Motor neuron (in vitro differentiated cells): ENCODE data around the gene HERPUD1. TPM values are rescaled to one million over a fixed set of nuclear protein-coding genes. Genes with fewer than 3 reads are reported as not detected.
A peak's percentile ranks its signal among the peaks of the same experiment; 100 is the strongest.
"Not testable (repeated sequence)": the region's sequence is repeated elsewhere in the genome, so short reads cannot be mapped to it uniquely, and the experiment has no call there.

Experiments used
- ATAC-seq, 8 experiments: fragments of 200-7000 bp; cut with Tn5 transposase; replicated peaks in 6 of 8; 2 replicates each; pipeline ENCODE4 v1.8.0; 2021; ENCODE audit warnings: mild to moderate bottlenecking in 8 of 8, moderate library complexity in 8 of 8
- H3K27ac ChIP-seq, 2 donors: fragments of 250-450 bp; sonication (Bioruptor Pico); 2 replicates each; pipeline ENCODE4 v1.9.0; 2021; ENCODE audit warnings: antibody characterized with exemption in 2 of 2, mild to moderate bottlenecking in 2 of 2, moderate library complexity in 1 of 2
- H3K4me1 ChIP-seq, 2 donors: fragments of 250-450 bp; sonication (Bioruptor Pico); replicated peaks in 1 of 2; 2 replicates each; pipeline ENCODE4 v1.6.1; 2021; ENCODE audit warnings: antibody characterized with exemption in 2 of 2, mild to moderate bottlenecking in 2 of 2, moderate library complexity in 1 of 2
- H3K4me3 ChIP-seq, 5 donors: fragments of 250-450 bp; sonication (Bioruptor Pico); 2 replicates each; pipeline ENCODE4 v1.9.0; 2021; ENCODE audit warnings: antibody characterized with exemption in 5 of 5, mild to moderate bottlenecking in 5 of 5, moderate library complexity in 4 of 5
- WGBS, 10 experiments: fragments of 450-650 bp; shearing (Covaris generic); methylation state at CpG; one replicate each; pipeline ENCODE4 v1.0.0; 2022; 5-methylcytosine and 5-hydroxymethylcytosine counted together
- in situ Hi-C, 9 experiments: fragments of 400-800 bp; cut with MboI; loops; one replicate each; pipeline ENCODE4 v1.15.0; 2021; ENCODE audit warnings: low sequenced_read_pairs in 9 of 9, low pct_unique_long_range_greater_than_20kb in 2 of 9; ENCODE audit not compliant: unreplicated experiment in 9 of 9
- total RNA-seq, 8 experiments: library from RNA; unstranded; fragments of 300-600 nt; gene quantifications; 2 replicates each; pipeline versions ENCODE4 v1.2.3 to v1.2.4, GENCODE V29; 2022

HERPUD1 gene
- total RNA-seq, 8 experiments from 2014 or later = 53.4 to 218 (median 119) TPM

DNA sequence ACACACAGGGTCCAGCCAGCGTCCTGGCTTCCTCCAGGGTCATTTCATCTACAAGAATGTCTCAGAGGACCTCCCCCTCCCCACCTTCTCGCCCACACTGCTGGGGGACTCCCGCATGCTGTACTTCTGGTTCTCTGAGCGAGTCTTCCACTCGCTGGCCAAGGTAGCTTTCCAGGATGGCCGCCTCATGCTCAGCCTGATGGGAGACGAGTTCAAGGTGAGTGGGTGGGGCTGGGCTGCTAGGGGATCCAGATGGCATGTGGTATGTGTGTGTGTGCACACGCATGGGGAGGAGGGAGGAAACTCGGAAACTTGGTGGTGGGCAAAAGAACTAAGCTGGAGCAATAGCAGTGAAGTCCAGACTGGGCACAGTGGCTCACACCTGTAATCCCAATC is 41.4 kb downstream of the HERPUD1 start:
- Histone ChIP-seq H3K4me3 (no peak overlapping the region), H3K27ac (no peak overlapping the region), H3K4me1 (peaks cover 0 to 4% of the 10 kb centered on the region in 2 donors)
- no peak for ATAC-seq
- in situ Hi-C loops = loop anchor here in 1 of 9 experiments (10.0 kb wide), 1 partner anchor 72 kb away; no protein-coding TSS in a partner anchor
- WGBS, 10 experiments = 81 to 92% (median 86%) methylated on average over 2 to 6 of the region's 9 CpGs; no CpG with 5 or more reads in 7 of the 10 experiments

DNA sequence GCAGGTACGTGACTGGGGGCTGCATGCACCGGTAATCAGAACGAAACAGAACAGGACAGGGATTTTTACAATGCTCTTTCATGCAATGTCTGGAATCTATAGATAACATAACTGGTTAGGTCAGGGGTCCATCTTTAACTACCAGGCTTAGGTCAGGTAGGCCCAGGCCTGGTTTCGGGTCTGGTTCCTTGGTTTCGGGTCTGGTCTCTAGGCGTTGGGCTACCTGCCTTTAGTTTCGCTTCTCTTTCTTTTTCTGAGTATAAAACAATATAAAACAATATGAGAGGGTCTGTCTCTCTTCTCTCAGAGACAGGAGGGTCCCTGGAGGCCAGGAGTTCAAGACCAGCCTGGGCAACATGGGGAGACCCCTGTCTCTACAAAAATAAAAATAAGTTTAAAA is 42.0 kb downstream of the HERPUD1 start:
- ATAC-seq, H3K4me1 ChIP-seq, H3K4me3 ChIP-seq, H3K27ac ChIP-seq: not testable (repeated sequence)
- in situ Hi-C loops = loop anchor here in 1 of 9 experiments (10.0 kb wide), 1 partner anchor 71 kb away; no protein-coding TSS in a partner anchor
- 62 to 100% (median 100%) methylated on average over 1 to 7 of the region's 7 CpGs; no CpG with 5 or more reads in 1 of the 10 experiments for WGBS, 10 experiments

DNA sequence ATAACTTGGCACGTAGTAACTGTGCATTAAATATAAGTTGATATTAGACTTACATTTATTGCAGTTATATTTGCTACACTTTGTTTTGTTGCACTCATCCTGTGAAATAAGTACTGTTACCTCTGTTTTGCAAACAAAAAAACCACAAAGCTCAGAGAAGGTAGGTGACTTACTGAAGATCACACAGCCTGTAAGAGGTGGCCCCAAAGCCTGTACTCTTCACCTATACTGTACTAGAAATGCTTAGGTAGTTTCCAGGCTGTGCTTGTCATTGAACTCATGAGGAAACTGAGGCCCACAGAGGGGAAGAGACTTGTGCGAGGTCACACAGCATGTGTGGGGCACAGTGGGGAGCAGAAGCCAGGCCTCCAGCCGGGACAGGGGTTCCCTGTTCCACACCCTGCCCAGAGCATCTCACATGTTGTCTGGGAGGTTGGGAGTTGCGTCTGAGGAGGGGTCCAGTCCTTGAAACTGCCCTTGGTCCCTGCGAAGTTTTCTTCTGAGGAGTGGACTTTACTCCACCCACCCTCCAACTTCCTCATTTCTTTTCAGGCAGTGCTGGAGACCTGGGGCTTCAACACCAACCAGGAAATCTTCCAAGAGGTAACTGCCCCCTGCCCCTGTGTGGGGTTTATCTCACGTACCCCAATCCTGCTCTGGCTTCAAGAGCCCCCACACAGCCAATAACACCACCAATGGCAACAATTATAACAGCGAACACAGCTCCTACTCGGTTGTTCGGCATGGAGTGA is 42.8 kb downstream of the HERPUD1 start:
- 67 to 100% (median 78%) methylated on average over 1 to 6 of the region's 9 CpGs; no CpG with 5 or more reads in 1 of the 10 experiments for WGBS, 10 experiments
- H3K4me3 ChIP-seq = no peak overlapping the region
- no peak for ATAC-seq
- H3K4me1 ChIP-seq = peaks cover 0 to 4% of the 10 kb centered on the region in 2 donors
- in situ Hi-C loops = loop anchor here in 1 of 9 experiments (10.0 kb wide), 1 partner anchor 70 kb away; no protein-coding TSS in a partner anchor
- no peak overlapping the region for H3K27ac ChIP-seq

DNA sequence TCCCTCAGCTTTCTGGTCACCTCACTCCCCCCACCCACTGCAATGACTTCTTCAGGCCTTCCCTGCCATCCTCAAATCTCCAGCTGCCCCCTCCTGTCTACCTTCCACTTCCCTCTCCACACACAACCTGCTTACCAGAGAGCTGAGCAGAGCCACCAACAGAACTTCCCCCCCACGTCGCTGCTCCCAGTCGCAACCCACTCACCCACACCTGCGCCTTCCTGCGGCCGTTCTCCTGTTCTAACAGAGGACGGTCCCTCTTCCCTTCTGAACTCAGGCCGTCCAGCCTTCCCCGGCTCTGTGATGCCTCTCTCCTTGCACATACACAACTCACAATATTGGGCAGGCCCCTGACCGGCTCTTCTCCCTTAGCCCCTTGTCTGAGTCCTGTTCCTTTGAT is 43.8 kb downstream of the HERPUD1 start:
- 69 to 93% (median 85%) methylated on average over 1 to 7 of the region's 10 CpGs; no CpG with 5 or more reads in 4 of the 10 experiments for WGBS, 10 experiments
- Histone ChIP-seq H3K4me3 (no peak overlapping the region), H3K27ac (no peak overlapping the region), H3K4me1 (peaks cover 0 to 4% of the 10 kb centered on the region in 2 donors)
- in situ Hi-C loops = loop anchor here in 1 of 9 experiments (10.0 kb wide), 1 partner anchor 69 kb away; no protein-coding TSS in a partner anchor
- ATAC-seq = no peak

DNA sequence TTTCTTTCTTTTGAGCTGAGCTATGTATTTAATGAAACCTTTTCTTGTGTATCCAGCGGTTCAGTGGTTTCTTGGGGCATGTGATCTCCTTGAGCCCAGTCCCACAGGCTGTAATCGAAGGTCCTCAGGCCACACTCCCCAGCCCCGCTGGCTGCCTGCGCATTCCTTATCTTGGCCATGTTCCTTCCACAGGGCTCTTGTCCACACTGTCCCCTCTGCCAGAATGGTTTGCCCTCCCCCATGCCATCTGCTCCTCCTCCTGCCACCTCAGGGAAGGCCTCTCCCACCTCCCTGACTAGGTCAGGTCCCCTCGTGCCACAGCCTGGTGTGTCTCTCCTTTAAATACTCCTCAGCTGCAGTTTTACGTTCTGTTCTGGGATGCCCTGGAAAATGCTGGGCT is 45.3 kb downstream of the HERPUD1 start:
- in situ Hi-C loops = loop anchor here in 1 of 9 experiments (10.0 kb wide), 1 partner anchor 68 kb away; no protein-coding TSS in a partner anchor
- H3K4me3 ChIP-seq = no peak overlapping the region
- no peak for ATAC-seq

DNA sequence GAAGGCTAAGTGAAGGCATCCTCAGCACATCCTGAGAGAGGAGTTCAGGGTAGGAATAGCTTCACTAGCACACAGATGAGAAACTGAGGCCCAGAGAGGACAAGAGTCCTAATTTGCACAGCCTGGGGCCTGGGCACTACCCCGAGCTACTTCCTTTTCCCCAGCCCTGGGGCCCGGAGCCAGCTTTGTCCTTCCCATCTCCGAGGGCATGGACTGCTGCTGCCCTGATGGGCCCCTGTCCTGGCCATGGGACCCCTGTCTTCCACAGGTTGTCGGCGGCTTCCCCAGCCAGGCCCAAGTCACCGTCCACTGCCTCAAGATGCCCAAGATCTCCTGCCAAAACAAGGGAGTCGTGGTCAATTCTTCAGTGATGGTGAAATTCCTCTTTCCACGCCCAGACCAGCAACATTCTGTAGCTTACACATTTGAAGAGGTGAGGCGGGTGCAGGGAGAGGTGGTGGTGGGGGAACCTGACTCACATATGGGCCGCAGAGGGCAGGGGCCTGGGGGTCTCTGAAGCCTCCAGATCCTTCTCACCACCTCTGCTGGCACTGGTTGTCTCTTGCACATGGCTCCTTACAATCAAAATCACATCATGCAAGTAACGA is 46.0 kb downstream of the HERPUD1 start:
- Histone ChIP-seq H3K4me3 (no peak overlapping the region), H3K4me1 (peaks cover 0 to 3% of the 10 kb centered on the region in 2 donors), H3K27ac (no peak overlapping the region)
- 20 to 100% (median 90%) methylated on average over 1 to 6 of the region's 11 CpGs; no CpG with 5 or more reads in 3 of the 10 experiments for WGBS, 10 experiments
- no peak for ATAC-seq
- in situ Hi-C loops = loop anchor here in 1 of 9 experiments (10.0 kb wide), 1 partner anchor 67 kb away; no protein-coding TSS in a partner anchor

More for the DNA sequence above, 45.3 kb downstream of the HERPUD1 start:
- Histone ChIP-seq H3K4me1 (peaks cover 0 to 4% of the 10 kb centered on the region in 2 donors), H3K27ac (no peak overlapping the region)
- 58 to 100% (median 78%) methylated on average over 1 to 5 of the region's 6 CpGs; no CpG with 5 or more reads in 2 of the 10 experiments for WGBS, 10 experiments

DNA sequence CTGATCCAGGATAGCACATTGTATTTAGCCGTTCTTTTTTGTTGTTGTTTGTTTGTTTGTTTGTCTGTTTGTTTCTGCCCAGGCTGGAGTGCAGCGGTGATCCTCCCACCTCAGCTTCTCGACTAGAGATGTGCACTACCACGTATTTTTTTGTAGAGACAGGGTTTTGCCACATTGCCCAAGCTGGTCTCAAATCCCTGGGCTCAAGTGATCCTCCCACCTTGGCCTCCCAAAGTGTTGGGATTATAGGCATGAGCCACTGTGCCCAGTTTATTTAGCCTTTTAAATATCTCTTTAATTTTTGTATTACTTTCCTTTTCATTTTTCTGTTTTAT is 48.2 kb downstream of the HERPUD1 start:
- Histone ChIP-seq H3K4me1 (peaks cover 0 to 3% of the 10 kb centered on the region in 2 donors), H3K27ac (no peak overlapping the region), H3K4me3 (no peak overlapping the region)
- no peak for ATAC-seq
- in situ Hi-C loops = no loop called here
- WGBS, 10 experiments = 72 to 93% (median 82%) methylated on average over 1 to 4 of the region's 4 CpGs; no CpG with 5 or more reads in 2 of the 10 experiments

DNA sequence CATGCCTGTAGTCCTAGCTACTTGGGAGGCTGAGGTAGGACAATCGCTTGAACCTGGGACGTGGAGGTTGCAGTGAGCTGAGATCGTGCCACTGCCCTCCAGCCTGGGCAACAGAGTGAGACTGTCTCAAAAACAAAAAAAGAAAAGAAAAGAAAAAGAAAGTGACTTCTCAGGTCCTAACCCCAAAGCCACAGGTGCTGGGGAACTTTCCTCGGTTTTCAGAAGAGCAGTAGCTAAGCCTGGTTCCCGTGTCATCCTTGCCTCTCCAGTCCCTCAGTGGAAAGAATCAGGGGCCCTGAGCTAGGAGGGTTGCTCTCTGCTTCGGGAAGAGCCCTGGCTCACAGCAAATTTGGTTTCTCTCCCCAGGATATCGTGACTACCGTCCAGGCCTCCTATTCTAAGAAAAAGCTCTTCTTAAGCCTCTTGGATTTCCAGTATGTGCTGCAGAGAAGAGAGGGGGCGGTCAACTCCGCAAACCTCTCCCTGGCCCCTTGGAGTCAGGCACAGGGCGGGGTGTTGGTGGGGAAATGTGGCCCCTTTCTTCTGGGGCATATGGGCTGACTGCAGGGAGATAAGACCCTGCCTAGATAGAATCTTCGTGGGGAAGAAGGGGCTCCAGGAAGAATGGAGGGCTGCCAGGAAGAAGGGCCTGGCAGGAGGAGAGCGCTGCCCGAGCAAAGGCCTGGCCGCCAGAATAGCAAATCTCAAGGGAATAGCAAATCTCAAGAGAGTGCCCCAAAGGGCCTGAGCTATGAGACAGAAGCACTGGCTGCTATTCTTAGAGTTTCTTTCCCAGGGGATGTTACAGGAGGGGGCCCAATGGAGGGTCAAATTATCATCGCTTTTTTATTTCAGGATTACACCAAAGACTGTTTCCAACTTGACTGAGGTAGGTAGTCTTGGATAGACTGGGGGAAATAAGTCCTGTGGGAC is 49.1 kb downstream of the HERPUD1 start:
- Histone ChIP-seq H3K27ac (no peak overlapping the region), H3K4me1 (peaks cover 0 to 3% of the 10 kb centered on the region in 2 donors), H3K4me3 (no peak overlapping the region)
- ATAC-seq = peak in 5 of 8 experiments; percentile 11 to 34 (median 26)
- in situ Hi-C loops = no loop called here
- 53 to 100% (median 74%) methylated on average over 1 to 10 of the region's 16 CpGs; no CpG with 5 or more reads in 1 of the 10 experiments for WGBS, 10 experiments

DNA sequence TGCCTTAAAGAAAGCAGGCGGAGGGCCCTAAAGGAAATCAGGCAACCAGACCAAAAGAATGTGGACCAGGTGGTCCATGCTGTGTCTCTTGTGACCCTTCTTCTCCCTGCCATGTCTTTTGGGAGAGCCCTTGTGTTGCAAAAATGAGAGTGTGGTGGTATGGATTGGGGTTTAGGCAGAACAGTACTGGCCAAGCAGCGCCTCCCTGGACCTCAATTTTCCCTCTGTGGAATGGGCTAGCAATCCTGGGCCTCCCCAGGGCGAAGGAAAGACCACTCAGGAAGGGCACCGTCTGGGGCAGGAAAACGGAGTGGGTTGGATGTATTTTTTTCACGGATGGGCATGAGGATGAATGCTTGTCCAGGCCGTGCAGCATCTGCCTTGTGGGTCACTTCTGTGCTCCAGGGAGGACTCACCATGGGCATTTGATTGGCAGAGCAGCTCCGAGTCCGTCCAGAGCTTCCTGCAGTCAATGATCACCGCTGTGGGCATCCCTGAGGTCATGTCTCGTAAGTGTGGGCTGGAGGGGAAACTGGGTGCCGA is 49.9 kb downstream of the HERPUD1 start:
- no peak for ATAC-seq
- no peak overlapping the region for H3K4me3 ChIP-seq
- H3K27ac ChIP-seq = no peak overlapping the region
- H3K4me1 ChIP-seq = peaks cover 0 to 3% of the 10 kb centered on the region in 2 donors
- 82 to 100% (median 87%) methylated on average over 1 to 7 of the region's 12 CpGs; no CpG with 5 or more reads in 6 of the 10 experiments for WGBS, 10 experiments
- in situ Hi-C loops = no loop called here

DNA sequence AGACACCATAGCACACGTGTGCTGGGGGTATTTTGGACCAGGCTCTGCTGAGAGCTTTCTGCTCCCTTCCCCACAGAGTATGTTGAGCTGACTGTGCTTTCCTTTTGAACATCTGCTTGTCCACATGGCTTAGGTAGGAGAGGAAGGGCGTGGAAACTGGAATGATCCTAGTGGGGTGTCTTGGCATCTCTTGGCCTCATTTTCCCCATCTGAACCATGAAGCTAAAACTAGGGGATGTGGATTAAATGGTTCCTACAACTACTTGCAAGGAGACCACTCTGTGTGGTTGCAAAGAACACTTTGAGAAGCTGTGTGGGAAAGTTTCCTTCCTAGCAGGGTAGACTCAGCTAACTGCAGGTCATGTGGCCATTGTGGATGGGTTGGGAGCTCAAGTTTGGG is 50.8 kb downstream of the HERPUD1 start:
- no peak overlapping the region for H3K4me3 ChIP-seq
- in situ Hi-C loops = no loop called here
- H3K4me1 ChIP-seq = peaks cover 0 to 3% of the 10 kb centered on the region in 2 donors
- 63 to 100% (median 100%) methylated on average over 1 of the region's 2 CpGs; no CpG with 5 or more reads in 6 of the 10 experiments for WGBS, 10 experiments
- no peak for ATAC-seq
- no peak overlapping the region for H3K27ac ChIP-seq

DNA sequence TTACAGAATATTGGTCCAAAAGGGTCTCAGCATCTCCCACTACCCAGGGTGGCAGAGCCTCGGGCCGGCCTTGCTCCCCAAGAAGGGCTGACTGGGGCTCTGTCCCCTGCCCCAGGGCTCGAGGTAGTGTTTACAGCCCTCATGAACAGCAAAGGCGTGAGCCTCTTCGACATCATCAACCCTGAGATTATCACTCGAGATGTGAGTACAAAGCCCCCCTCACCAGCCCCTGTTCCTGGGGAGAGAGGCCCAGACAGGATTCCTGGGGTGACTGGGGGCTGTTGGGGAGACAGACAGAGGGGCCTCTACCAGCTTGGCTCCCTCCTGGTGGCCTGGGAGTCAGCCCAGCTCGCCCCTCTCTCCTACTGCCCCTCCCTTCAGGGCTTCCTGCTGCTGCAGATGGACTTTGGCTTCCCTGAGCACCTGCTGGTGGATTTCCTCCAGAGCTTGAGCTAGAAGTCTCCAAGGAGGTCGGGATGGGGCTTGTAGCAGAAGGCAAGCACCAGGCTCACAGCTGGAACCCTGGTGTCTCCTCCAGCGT is 51.3 kb downstream of the HERPUD1 start:
- peaks cover 0 to 3% of the 10 kb centered on the region in 2 donors for H3K4me1 ChIP-seq
- no peak overlapping the region for H3K4me3 ChIP-seq
- whole genome bisulfite sequencing, 10 experiments = 29 to 89% (median 65%) methylated on average over 1 to 3 of the region's 9 CpGs; no CpG with 5 or more reads in 6 of the 10 experiments
- in situ Hi-C loops = no loop called here
- no peak for ATAC-seq
- H3K27ac ChIP-seq = no peak overlapping the region

DNA sequence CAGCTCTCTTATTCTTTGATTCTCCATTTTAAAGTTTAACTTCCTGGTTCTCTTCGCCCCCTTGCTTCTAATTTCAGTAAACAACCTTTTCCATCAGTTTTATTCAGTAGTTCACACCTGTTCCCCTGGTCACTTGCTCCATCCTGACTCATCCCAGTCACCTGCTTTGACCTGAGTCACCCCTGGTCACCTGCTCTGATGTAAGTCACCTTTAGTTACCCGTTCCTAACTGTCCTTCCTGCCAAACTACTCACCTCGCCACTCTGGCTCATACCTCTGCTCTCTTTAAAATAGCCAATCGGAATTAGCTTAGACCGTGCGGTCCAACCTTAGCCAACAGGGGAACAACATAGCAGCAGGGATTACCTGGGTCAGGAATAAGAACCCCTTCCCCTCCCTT is 52.7 kb downstream of the HERPUD1 start:
- Histone ChIP-seq H3K27ac (no peak overlapping the region), H3K4me1 (peaks cover 0 to 3% of the 10 kb centered on the region in 2 donors), H3K4me3 (no peak overlapping the region)
- WGBS, 10 experiments = 50 to 100% (median 96%) methylated on average over 1 to 6 of the region's 6 CpGs; no CpG with 5 or more reads in 1 of the 10 experiments
- ATAC-seq = no peak
- in situ Hi-C loops = no loop called here
